HUES64 (cell line): ENCODE measurements around the gene COL10A1. TPM values are rescaled to one million over a fixed set of nuclear protein-coding genes. Genes with fewer than 3 reads are reported as not detected.

Source experiments
- H3K27ac ChIP-seq: 2 replicates; pipeline ENCODE4 v1.7.0; 2013; ENCODE audit warnings: low read depth, low read length, inconsistent platforms
- H3K27me3 ChIP-seq: 2 replicates; pipeline ENCODE4 v1.6.1; 2013; ENCODE audit warnings: mild to moderate bottlenecking, low read length; ENCODE audit not compliant: insufficient read depth
- H3K36me3 ChIP-seq: 2 replicates; pipeline ENCODE4 v1.6.1; 2013; ENCODE audit warnings: mild to moderate bottlenecking, low read length; ENCODE audit not compliant: insufficient read depth
- H3K4me1 ChIP-seq: 2 replicates; pipeline ENCODE4 v1.6.1; 2013; ENCODE audit warnings: mild to moderate bottlenecking, low read length, moderate library complexity; ENCODE audit not compliant: insufficient read depth
- H3K4me3 ChIP-seq: 2 replicates; pipeline ENCODE4 v1.5.1; 2013; ENCODE audit warnings: mild to moderate bottlenecking, low read length, moderate library complexity
- H3K9ac ChIP-seq: 2 replicates; pipeline ENCODE4 v1.6.1; 2013; ENCODE audit warnings: mild to moderate bottlenecking, low read depth, low read length
- H3K9me3 ChIP-seq: 2 replicates; pipeline ENCODE4 v1.6.1; 2013; ENCODE audit warnings: low read depth, low read length; ENCODE audit not compliant: insufficient read depth
- WGBS: fragments of 150-250, 120-280 bp; methylation state at CpG from one replicate; pipeline ENCODE4 v1.1.7; 2013; ENCODE audit warnings: missing lambda C conversion rate; 5-methylcytosine and 5-hydroxymethylcytosine counted together
- polyA plus RNA-seq, 2 experiments: library from polyadenylated mRNA; stranded (reverse); fragments of 50-300 nt; gene quantifications; one replicate each; pipeline ENCODE4 v1.2.3, GENCODE V29; 2013

The COL10A1 gene
- not detected for polyA plus RNA-seq (2013, experiment 1 of 2)
- polyA plus RNA-seq (2013, experiment 2 of 2): not detected

- Histone ChIP-seq H3K27me3 (no peaks in the 10 kb centered on the region), H3K27ac (no peak within 1 kb of the TSS), H3K4me3 (no peak within 1 kb of the TSS), H3K4me1 (no peaks in the 10 kb centered on the region), H3K9me3 (no peaks in the 10 kb centered on the region), H3K9ac (no peak within 1 kb of the TSS), H3K36me3 (no peaks in the 10 kb centered on the region)
- over 99% methylated on average over 3 of the region's 6 CpGs for WGBS
Observed at GRCh38 chr6:116126032-116126431, at the start of gene COL10A1. Gene COL10A1, minus strand, starts transcription at chr6:116126132. Its CDS starts 640 bp downstream, at chr6:116125492.

- H3K4me3 ChIP-seq: no peak overlapping the region
- no CpG with 5 or more reads among the region's 2 CpGs for WGBS
- no peaks in the 10 kb centered on the region for H3K36me3 ChIP-seq
- peaks cover 7% of the 10 kb centered on the region; the same call in 1 of the 2 replicates for H3K4me1 ChIP-seq
- no peak overlapping the region for H3K9ac ChIP-seq
- H3K27ac ChIP-seq: no peak overlapping the region
- H3K27me3 ChIP-seq: no peaks in the 10 kb centered on the region
- 0 out of 2 replicates have a peak, but pooled peaks cover 2% of the 10 kb centered on the region for H3K9me3 ChIP-seq
Observed at GRCh38 chr6:116175344-116175743, 49.4 kb upstream of the COL10A1 start.

GRCh38 chr6:116173928-116174327 is 48.0 kb upstream of the COL10A1 start:
- H3K4me3 ChIP-seq: no peak overlapping the region
- no peak overlapping the region for H3K9ac ChIP-seq
- H3K27me3 ChIP-seq: no peaks in the 10 kb centered on the region
- 0 out of 2 replicates have a peak, but pooled peaks cover 2% of the 10 kb centered on the region for H3K9me3 ChIP-seq
- 99% methylated on average over 2 of the region's 3 CpGs for WGBS
- peaks cover 7% of the 10 kb centered on the region; the same call in 1 of the 2 replicates for H3K4me1 ChIP-seq
- H3K27ac ChIP-seq: no peak overlapping the region
- H3K36me3 ChIP-seq: no peaks in the 10 kb centered on the region

GRCh38 chr6:116170358-116171057 is 44.6 kb upstream of the COL10A1 start:
- Histone ChIP-seq H3K4me3 (no peak overlapping the region), H3K27ac (no peak overlapping the region), H3K9me3 (0 out of 2 replicates have a peak, but pooled peaks cover 6% of the 10 kb centered on the region), H3K36me3 (no peaks in the 10 kb centered on the region), H3K9ac (no peak overlapping the region), H3K27me3 (no peaks in the 10 kb centered on the region), H3K4me1 (no peaks in the 10 kb centered on the region)
- WGBS: 94% methylated on average over 5 of the region's 5 CpGs

- Histone ChIP-seq H3K4me3 (no peak overlapping the region), H3K36me3 (no peaks in the 10 kb centered on the region), H3K27ac (no peak overlapping the region), H3K27me3 (no peaks in the 10 kb centered on the region), H3K9me3 (0 out of 2 replicates have a peak, but pooled peaks cover 3% of the 10 kb centered on the region), H3K9ac (no peak overlapping the region), H3K4me1 (no peaks in the 10 kb centered on the region)
- WGBS: 95% methylated on average over 2 of the region's 2 CpGs
Observed at GRCh38 chr6:116169880-116170279, 43.9 kb upstream of the COL10A1 start.

GRCh38 chr6:116168148-116168547 is 42.2 kb upstream of the COL10A1 start:
- Histone ChIP-seq H3K4me3 (no peak overlapping the region), H3K9ac (no peak overlapping the region), H3K27ac (no peak overlapping the region), H3K9me3 (0 out of 2 replicates have a peak, but pooled peaks cover 3% of the 10 kb centered on the region), H3K4me1 (no peaks in the 10 kb centered on the region), H3K36me3 (no peaks in the 10 kb centered on the region), H3K27me3 (no peaks in the 10 kb centered on the region)
- 100% methylated on average over 1 of the region's 1 CpG for WGBS

- Histone ChIP-seq H3K9me3 (0 out of 2 replicates have a peak, but pooled peaks cover 3% of the 10 kb centered on the region), H3K9ac (no peak overlapping the region), H3K36me3 (no peaks in the 10 kb centered on the region), H3K4me1 (no peaks in the 10 kb centered on the region), H3K27ac (no peak overlapping the region), H3K4me3 (no peak overlapping the region), H3K27me3 (no peaks in the 10 kb centered on the region)
- WGBS: 100% methylated on average over 1 of the region's 1 CpG
Observed at GRCh38 chr6:116166369-116166768, 40.4 kb upstream of the COL10A1 start.

GRCh38 chr6:116165596-116165995 is 39.7 kb upstream of the COL10A1 start:
- no peak overlapping the region for H3K4me3 ChIP-seq
- 0 out of 2 replicates have a peak, but pooled peaks cover 3% of the 10 kb centered on the region for H3K9me3 ChIP-seq
- H3K27ac ChIP-seq: no peak overlapping the region
- H3K27me3 ChIP-seq: no peaks in the 10 kb centered on the region
- H3K9ac ChIP-seq: no peak overlapping the region
- WGBS: 97% methylated on average over 1 of the region's 1 CpG
- H3K4me1 ChIP-seq: no peaks in the 10 kb centered on the region
- H3K36me3 ChIP-seq: no peaks in the 10 kb centered on the region

- Histone ChIP-seq H3K4me1 (peaks cover 3% of the 10 kb centered on the region; the same call in 1 of the 2 replicates), H3K27me3 (no peaks in the 10 kb centered on the region), H3K36me3 (no peaks in the 10 kb centered on the region), H3K4me3 (no peak overlapping the region), H3K9me3 (no peaks in the 10 kb centered on the region), H3K27ac (no peak overlapping the region), H3K9ac (no peak overlapping the region)
- 94% methylated on average over 3 of the region's 3 CpGs for WGBS
Observed at GRCh38 chr6:116159782-116160524, 34.0 kb upstream of the COL10A1 start.

GRCh38 chr6:116158641-116159040 is 32.7 kb upstream of the COL10A1 start:
- no peak overlapping the region for H3K4me3 ChIP-seq

GRCh38 chr6:116157391-116157790 is 31.5 kb upstream of the COL10A1 start:
- Histone ChIP-seq H3K27me3 (no peaks in the 10 kb centered on the region), H3K9me3 (no peaks in the 10 kb centered on the region), H3K4me1 (peaks cover 5% of the 10 kb centered on the region), H3K27ac (no peak overlapping the region), H3K9ac (no peak overlapping the region), H3K36me3 (no peaks in the 10 kb centered on the region), H3K4me3 (no peak overlapping the region)
- 100% methylated on average over 1 of the region's 1 CpG for WGBS

More at GRCh38 chr6:116158641-116159040, 32.7 kb upstream of the COL10A1 start:
- Histone ChIP-seq H3K9ac (no peak overlapping the region), H3K9me3 (no peaks in the 10 kb centered on the region), H3K27ac (no peak overlapping the region), H3K4me1 (peaks cover 3% of the 10 kb centered on the region; the same call in 1 of the 2 replicates), H3K27me3 (no peaks in the 10 kb centered on the region), H3K36me3 (no peaks in the 10 kb centered on the region)
- 89% methylated on average over 3 of the region's 3 CpGs for WGBS
